Endothelial cell of umbilical vein (primary cell): ENCODE measurements around the gene HPS6. TPM values are rescaled to one million over a fixed set of nuclear protein-coding genes. Genes with fewer than 3 reads are reported as not detected.

Experiments used
- BruUV-seq: library from RNA; stranded (reverse); fragments of 400-500 nt; replicated peaks from 2 replicates; lab custom pipeline; 2021; lab: Mats Ljungman, UMichigan
- CTCF ChIA-PET: fragments of 300-600, 350-600 bp; sonication (Branson Sonifier 250); formaldehyde crosslinking; loops from one replicate; lab custom pipeline; 2021; ENCODE audit warnings: antibody characterized with exemption, inconsistent platforms; lab: Charles Lee
- POLR2A ChIA-PET: fragments of 300-600, 350-600 bp; sonication (Branson Sonifier 250); formaldehyde crosslinking; loops from one replicate; lab custom pipeline; 2021; ENCODE audit warnings: antibody characterized with exemption, inconsistent platforms; lab: Charles Lee
- DNase-seq: peaks from one replicate; pipeline ENCODE4 v3.0.0-alpha.2; 2011; ENCODE audit warnings: low read depth, low spot score
- FAIRE-seq: peaks from 2 replicates; lab custom pipeline; 2011; peaks lifted over from hg19 to GRCh38; lab: Jason Lieb, UNC
- H2AFZ ChIP-seq: 2 replicates; pipeline ENCODE4 v1.6.0; 2012; ENCODE audit warnings: low read depth, low read length, control low read depth, inconsistent platforms
- H3K27ac ChIP-seq: 2 replicates; pipeline ENCODE4 v1.5.1; 2011; ENCODE audit warnings: low read depth, mild to moderate bottlenecking, control low read depth, low read length, moderate library complexity; ENCODE audit not compliant: insufficient read depth
- H3K27me3 ChIP-seq, 2 experiments: 2 replicates each; pipeline versions ENCODE4 v1.6.0 to v1.6.1; 2011; ENCODE audit warnings: low read length in 2 of 2, mixed read lengths in 1 of 2; ENCODE audit not compliant: control insufficient read depth in 2 of 2, insufficient read depth in 2 of 2
- H3K36me3 ChIP-seq, 2 experiments: 2 replicates in 1 of 2; 3 replicates in 1 of 2; pipeline ENCODE4 v1.5.1; 2011; ENCODE audit warnings: low read length in 2 of 2, mild to moderate bottlenecking in 1 of 2, moderate library complexity in 1 of 2; ENCODE audit not compliant: control insufficient read depth in 2 of 2, insufficient read depth in 2 of 2; ENCODE audit errors: extremely low read depth in 1 of 2
- H3K4me1 ChIP-seq: 3 replicates; pipeline ENCODE4 v1.5.1; 2011; ENCODE audit warnings: mild to moderate bottlenecking, low read length; ENCODE audit not compliant: control insufficient read depth, insufficient read depth; ENCODE audit errors: extremely low read depth
- H3K4me2 ChIP-seq: 2 replicates; pipeline ENCODE4 v1.6.1; 2011; ENCODE audit warnings: low read length, control low read depth, mixed read lengths; ENCODE audit not compliant: insufficient read depth
- H3K4me3 ChIP-seq, 3 experiments: fragments of 200-600 bp in 1 of 3; sonication (generic), shearing (Covaris generic) in 1 of 3; replicated peaks in 1 of 3; 2 replicates each; pipeline ENCODE4 v1.5.1; 2011 to 2016; ENCODE audit warnings: control low read depth in 3 of 3, low read length in 3 of 3, mild to moderate bottlenecking in 2 of 3, inconsistent platforms in 1 of 3, low read depth in 1 of 3, moderate library complexity in 1 of 3; ENCODE audit not compliant: insufficient read depth in 1 of 3
- H3K79me2 ChIP-seq: 2 replicates; pipeline ENCODE4 v1.6.0; 2012; ENCODE audit warnings: low read length, inconsistent platforms; ENCODE audit not compliant: control insufficient read depth, insufficient read depth
- H3K9ac ChIP-seq: replicated peaks from 2 replicates; pipeline ENCODE3; 2011; ENCODE audit warnings: low read length, control low read depth; ENCODE audit not compliant: insufficient read depth; ENCODE audit errors: extremely low read depth
- H3K9me1 ChIP-seq: replicated peaks from 3 replicates; pipeline ENCODE4 v1.6.0; 2011; ENCODE audit warnings: mild to moderate bottlenecking, low read length; ENCODE audit not compliant: control insufficient read depth, insufficient read depth; ENCODE audit errors: extremely low read depth
- H3K9me3 ChIP-seq: replicated peaks from 2 replicates; pipeline ENCODE4 v1.5.1; 2012; ENCODE audit warnings: low read length, inconsistent platforms; ENCODE audit not compliant: control insufficient read depth, insufficient read depth
- H4K20me1 ChIP-seq: replicated peaks from 2 replicates; pipeline ENCODE3; 2011; ENCODE audit warnings: mild to moderate bottlenecking, low read length; ENCODE audit not compliant: control insufficient read depth, insufficient read depth; ENCODE audit errors: extremely low read depth
- EZH2 ChIP-seq: IDR thresholded peaks from 2 replicates; pipeline ENCODE4 v1.6.1; 2012; ENCODE audit warnings: borderline replicate concordance, low read depth, mild to moderate bottlenecking, moderate library complexity, low read length, inconsistent platforms; ENCODE audit not compliant: severe bottlenecking
- FOS ChIP-seq: IDR thresholded peaks from 2 replicates; pipeline ENCODE4 v1.6.1; 2011; ENCODE audit warnings: mild to moderate bottlenecking, low read length, moderate library complexity, borderline replicate concordance; ENCODE audit not compliant: insufficient read depth
- GATA2 ChIP-seq: IDR thresholded peaks from 2 replicates; pipeline ENCODE4 v1.7.0; 2011; ENCODE audit warnings: low read depth, mild to moderate bottlenecking, moderate library complexity, mixed read lengths, low read length; ENCODE audit not compliant: insufficient read length, insufficient read depth
- JUN ChIP-seq: IDR thresholded peaks from 2 replicates; pipeline ENCODE4 v1.6.1; 2011; ENCODE audit warnings: borderline replicate concordance, low read depth; ENCODE audit not compliant: insufficient read length, insufficient read depth
- MYC ChIP-seq: IDR thresholded peaks from one replicate; pipeline ENCODE4 v1.6.1; 2011; ENCODE audit warnings: mild to moderate bottlenecking, low read depth, low read length
- POLR2A ChIP-seq: IDR thresholded peaks from 2 replicates; pipeline ENCODE4 v1.6.1; 2012; ENCODE audit warnings: low read depth, mild to moderate bottlenecking, control low read depth, low read length
- POLR2AphosphoS5 ChIP-seq: IDR thresholded peaks from 2 replicates; pipeline ENCODE4 v1.6.1; 2012; ENCODE audit warnings: low read depth, mild to moderate bottlenecking, control low read depth, low read length, moderate library complexity; ENCODE audit not compliant: insufficient read depth
- dilution Hi-C: fragments of 300-500 bp; cut with MboI; formaldehyde crosslinking; loops from one replicate; pipeline ENCODE4 v1.15.0; 2019; ENCODE audit warnings: low sequenced_read_pairs; ENCODE audit not compliant: extremely low pct_ligation_motif_present
- intact Hi-C: fragments of 100-400 bp; cut with micrococcal nuclease; formaldehyde crosslinking; loops from one replicate; pipeline ENCODE4 v1.10.0; 2022
- polyA plus RNA-seq, 4 experiments: library from polyadenylated mRNA; depleted of rRNA in 3 of 4; stranded (reverse) in 3 of 4; unstranded in 1 of 4; fragments of >200 nt; gene quantifications; 2 replicates each; pipeline versions ENCODE4 v1.2.1 to v1.2.3, GENCODE V29; 2011 to 2012; ENCODE audit warnings: missing spikeins in 1 of 4
- total RNA-seq: library from RNA; stranded (reverse); gene quantifications from 2 replicates; pipeline ENCODE4 v1.2.3, GENCODE V29; 2021
- TF ChIP-seq, protein P1 (sequence below): IDR thresholded peaks from 2 replicates; pipeline ENCODE4 v1.6.1; 2011; ENCODE audit not compliant: insufficient read depth, insufficient read length
- TF ChIP-seq, protein P2 (sequence below), 2 donors: IDR thresholded peaks; 1 replicate in 1 of 2; 2 replicates in 1 of 2; pipeline ENCODE4 v1.5.1; 2011; ENCODE audit warnings: low read length in 2 of 2, mild to moderate bottlenecking in 2 of 2, moderate library complexity in 2 of 2, control low read depth in 1 of 2, inconsistent platforms in 1 of 2, low read depth in 1 of 2; ENCODE audit not compliant: insufficient read depth in 1 of 2; ENCODE audit errors: extremely low read depth in 1 of 2

The HPS6 gene
- total and polyA plus RNA-seq, 2 donors (not counting 3 experiments of a cell fraction or from before 2014, with no cell fraction given) = 9.3 to 18.5 TPM

DNA sequence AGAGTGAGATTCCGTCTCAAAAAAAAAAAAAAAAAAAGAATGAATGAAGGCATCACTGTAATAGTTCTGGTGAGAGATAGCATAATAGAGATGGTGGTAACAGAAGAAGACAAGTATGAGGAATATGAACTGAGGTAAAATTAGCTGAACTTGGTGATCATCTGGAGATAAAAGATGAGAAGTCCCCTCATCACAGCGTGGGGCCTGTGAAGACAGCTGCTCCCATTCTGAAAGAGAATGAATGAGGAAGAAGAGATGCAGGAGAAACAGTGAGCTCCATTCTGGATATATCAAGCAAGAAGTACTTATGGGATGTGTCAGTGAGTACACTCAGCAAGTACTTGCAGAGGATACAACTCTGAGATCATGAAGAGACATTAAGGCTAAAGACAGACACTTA lies 37.9 kb upstream of the HPS6 start:
- BruUV-seq = no TSS peak
- DNase-seq (no peak), FAIRE-seq (no peak)
- H3K4me1 ChIP-seq = no peaks in the 10 kb centered on the region
- H3K27me3 ChIP-seq = no peaks in the 10 kb centered on the region
- TF ChIP-seq POLR2A (no peak), POLR2AphosphoS5 (no peak), EZH2 (no peak), FOS (no peak), GATA2 (no peak), JUN (no peak), MYC (no peak)
- TF ChIP-seq, protein P1, sequence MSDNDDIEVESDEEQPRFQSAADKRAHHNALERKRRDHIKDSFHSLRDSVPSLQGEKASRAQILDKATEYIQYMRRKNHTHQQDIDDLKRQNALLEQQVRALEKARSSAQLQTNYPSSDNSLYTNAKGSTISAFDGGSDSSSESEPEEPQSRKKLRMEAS = no peak
- TF ChIP-seq, protein P2, sequence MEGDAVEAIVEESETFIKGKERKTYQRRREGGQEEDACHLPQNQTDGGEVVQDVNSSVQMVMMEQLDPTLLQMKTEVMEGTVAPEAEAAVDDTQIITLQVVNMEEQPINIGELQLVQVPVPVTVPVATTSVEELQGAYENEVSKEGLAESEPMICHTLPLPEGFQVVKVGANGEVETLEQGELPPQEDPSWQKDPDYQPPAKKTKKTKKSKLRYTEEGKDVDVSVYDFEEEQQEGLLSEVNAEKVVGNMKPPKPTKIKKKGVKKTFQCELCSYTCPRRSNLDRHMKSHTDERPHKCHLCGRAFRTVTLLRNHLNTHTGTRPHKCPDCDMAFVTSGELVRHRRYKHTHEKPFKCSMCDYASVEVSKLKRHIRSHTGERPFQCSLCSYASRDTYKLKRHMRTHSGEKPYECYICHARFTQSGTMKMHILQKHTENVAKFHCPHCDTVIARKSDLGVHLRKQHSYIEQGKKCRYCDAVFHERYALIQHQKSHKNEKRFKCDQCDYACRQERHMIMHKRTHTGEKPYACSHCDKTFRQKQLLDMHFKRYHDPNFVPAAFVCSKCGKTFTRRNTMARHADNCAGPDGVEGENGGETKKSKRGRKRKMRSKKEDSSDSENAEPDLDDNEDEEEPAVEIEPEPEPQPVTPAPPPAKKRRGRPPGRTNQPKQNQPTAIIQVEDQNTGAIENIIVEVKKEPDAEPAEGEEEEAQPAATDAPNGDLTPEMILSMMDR (IDR thresholded peaks at IDR 0.05; ENCODE audit: extremely low read depth in 1 of 2, insufficient read depth in 1 of 2, low read depth in 1 of 2, low read length in 2 of 2) = no peak
- intact Hi-C loops = no loop called here
- no peak overlapping the region for H3K9ac ChIP-seq
- H3K4me2 ChIP-seq = no peak overlapping the region
- no peak overlapping the region for H3K4me3 ChIP-seq
- no peaks in the 10 kb centered on the region for H3K79me2 ChIP-seq
- dilution Hi-C loops = no loop called here
- H2AFZ ChIP-seq = no peak overlapping the region
- H3K36me3 ChIP-seq = peaks cover 3% of the 10 kb centered on the region in 2 experiments
- no peak overlapping the region for H3K27ac ChIP-seq
- POLR2A ChIA-PET = interaction anchor here (0.5 kb wide), 1 partner anchor 19 kb away, joined by 3 read pairs; no protein-coding TSS in a partner anchor
- no peaks in the 10 kb centered on the region for H3K9me3 ChIP-seq
- CTCF ChIA-PET = interaction anchor here (1.4 kb wide), 1 partner anchor 17 kb away, joined by 4 read pairs; no protein-coding TSS in a partner anchor
- no peaks in the 10 kb centered on the region for H4K20me1 ChIP-seq
- peaks cover 2% of the 10 kb centered on the region for H3K9me1 ChIP-seq
